ENCODE measurements around the gene SLC34A3.

Gene SLC34A3

GRCh38 chr9:137198051-137198901 lies 32.4 kb upstream of the SLC34A3 start:
- Histone ChIP-seq H3K4me3 (ENCODE audit: low read depth, low read length) (no peak overlapping the region), H3K36me3 (ENCODE audit: control insufficient read depth, insufficient read depth, low read length) (no peaks in the 10 kb centered on the region), H3K4me1 (ENCODE audit: control insufficient read depth, insufficient read depth, low read length) (peaks cover 10% of the 10 kb centered on the region; the same call in 1 of the 2 replicates), H3K27ac (ENCODE audit: low read depth, low read length) (no peak overlapping the region), H3K27me3 (ENCODE audit: control insufficient read depth, insufficient read depth, low read length) (no peaks in the 10 kb centered on the region), H3K9me3 (ENCODE audit: control insufficient read depth, insufficient read depth, low read length) (no peaks in the 10 kb centered on the region), H3K9ac (ENCODE audit: low read depth, low read length) (no peak overlapping the region)

GRCh38 chr9:137198902-137199283 lies 31.8 kb upstream of the SLC34A3 start:
- no peaks in the 10 kb centered on the region for H3K27me3 ChIP-seq (ENCODE audit: control insufficient read depth, insufficient read depth, low read length)
- H3K4me3 ChIP-seq (ENCODE audit: low read depth, low read length): peak overlapping the region; percentile 50; the same call in 1 of the 2 replicates
- H3K9me3 ChIP-seq (ENCODE audit: control insufficient read depth, insufficient read depth, low read length): no peaks in the 10 kb centered on the region
- H3K4me1 ChIP-seq (ENCODE audit: control insufficient read depth, insufficient read depth, low read length): peaks cover 10% of the 10 kb centered on the region; the same call in 1 of the 2 replicates
- H3K9ac ChIP-seq (ENCODE audit: low read depth, low read length): no peak overlapping the region
- H3K27ac ChIP-seq (ENCODE audit: low read depth, low read length): no peak overlapping the region
- H3K36me3 ChIP-seq (ENCODE audit: control insufficient read depth, insufficient read depth, low read length): no peaks in the 10 kb centered on the region

- H3K4me1 ChIP-seq (ENCODE audit: control insufficient read depth, insufficient read depth, low read length): peaks cover 14% of the 10 kb centered on the region; the same call in 1 of the 2 replicates
- no peaks in the 10 kb centered on the region for H3K9me3 ChIP-seq (ENCODE audit: control insufficient read depth, insufficient read depth, low read length)
- no peaks in the 10 kb centered on the region for H3K36me3 ChIP-seq (ENCODE audit: control insufficient read depth, insufficient read depth, low read length)
- no peaks in the 10 kb centered on the region for H3K27me3 ChIP-seq (ENCODE audit: control insufficient read depth, insufficient read depth, low read length)
- H3K27ac ChIP-seq (ENCODE audit: low read depth, low read length): no peak overlapping the region
- H3K4me3 ChIP-seq (ENCODE audit: low read depth, low read length): peak overlapping the region; percentile 50
- H3K9ac ChIP-seq (ENCODE audit: low read depth, low read length): no peak overlapping the region
These were observed 31.1 kb upstream of the SLC34A3 start for GRCh38 chr9:137199411-137200121.

GRCh38 chr9:137200311-137201204 lies 30.1 kb upstream of the SLC34A3 start, which contains the start of gene TPRN:
TPRN (minus strand) TSS chr9:137200741; CDS start chr9:137200711, 30 bp downstream.
- Histone ChIP-seq H3K9me3 (ENCODE audit: control insufficient read depth, insufficient read depth, low read length) (no peaks in the 10 kb centered on the region), H3K9ac (ENCODE audit: low read depth, low read length) (peak within 1 kb of the TSS; percentile 45), H3K27ac (ENCODE audit: low read depth, low read length) (peak within 1 kb of the TSS; percentile 59), H3K27me3 (ENCODE audit: control insufficient read depth, insufficient read depth, low read length) (no peaks in the 10 kb centered on the region), H3K4me3 (ENCODE audit: low read depth, low read length) (peak within 1 kb of the TSS; percentile 72), H3K4me1 (ENCODE audit: control insufficient read depth, insufficient read depth, low read length) (peaks cover 10% of the 10 kb centered on the region; the same call in 1 of the 2 replicates), H3K36me3 (ENCODE audit: control insufficient read depth, insufficient read depth, low read length) (no peaks in the 10 kb centered on the region)

GRCh38 chr9:137201205-137201868 lies 29.4 kb upstream of the SLC34A3 start:
- H3K4me3 ChIP-seq (ENCODE audit: low read depth, low read length): peak overlapping the region; percentile 72
- H3K9me3 ChIP-seq (ENCODE audit: control insufficient read depth, insufficient read depth, low read length): no peaks in the 10 kb centered on the region
- no peaks in the 10 kb centered on the region for H3K27me3 ChIP-seq (ENCODE audit: control insufficient read depth, insufficient read depth, low read length)
- H3K27ac ChIP-seq (ENCODE audit: low read depth, low read length): peak overlapping the region; percentile 57
- peaks cover 10% of the 10 kb centered on the region; the same call in 1 of the 2 replicates for H3K4me1 ChIP-seq (ENCODE audit: control insufficient read depth, insufficient read depth, low read length)
- peak overlapping the region; percentile 45 for H3K9ac ChIP-seq (ENCODE audit: low read depth, low read length)
- H3K36me3 ChIP-seq (ENCODE audit: control insufficient read depth, insufficient read depth, low read length): no peaks in the 10 kb centered on the region

GRCh38 chr9:137202966-137203365 lies 27.7 kb upstream of the SLC34A3 start:
- no peak overlapping the region for H3K4me3 ChIP-seq (ENCODE audit: low read depth, low read length)

GRCh38 chr9:137204731-137205125 lies 26.0 kb upstream of the SLC34A3 start:
- Histone ChIP-seq H3K36me3 (ENCODE audit: control insufficient read depth, insufficient read depth, low read length) (peaks cover 13% of the 10 kb centered on the region), H3K4me3 (ENCODE audit: low read depth, low read length) (peak overlapping the region; percentile 82), H3K27ac (ENCODE audit: low read depth, low read length) (no peak overlapping the region), H3K9me3 (ENCODE audit: control insufficient read depth, insufficient read depth, low read length) (no peaks in the 10 kb centered on the region), H3K9ac (ENCODE audit: low read depth, low read length) (peak overlapping the region; percentile 89), H3K27me3 (ENCODE audit: control insufficient read depth, insufficient read depth, low read length) (no peaks in the 10 kb centered on the region), H3K4me1 (ENCODE audit: control insufficient read depth, insufficient read depth, low read length) (peaks cover 10% of the 10 kb centered on the region; the same call in 1 of the 2 replicates)

More at GRCh38 chr9:137202966-137203365, 27.7 kb upstream of the SLC34A3 start:
- peaks cover 6% of the 10 kb centered on the region; the same call in 1 of the 2 replicates for H3K36me3 ChIP-seq (ENCODE audit: control insufficient read depth, insufficient read depth, low read length)
- H3K9me3 ChIP-seq (ENCODE audit: control insufficient read depth, insufficient read depth, low read length): no peaks in the 10 kb centered on the region
- no peak overlapping the region for H3K27ac ChIP-seq (ENCODE audit: low read depth, low read length)
- no peaks in the 10 kb centered on the region for H3K27me3 ChIP-seq (ENCODE audit: control insufficient read depth, insufficient read depth, low read length)
- H3K9ac ChIP-seq (ENCODE audit: low read depth, low read length): no peak overlapping the region
- H3K4me1 ChIP-seq (ENCODE audit: control insufficient read depth, insufficient read depth, low read length): peaks cover 10% of the 10 kb centered on the region; the same call in 1 of the 2 replicates

- H3K4me1 ChIP-seq (ENCODE audit: control insufficient read depth, insufficient read depth, low read length): peaks cover 10% of the 10 kb centered on the region; the same call in 1 of the 2 replicates
- H3K9ac ChIP-seq (ENCODE audit: low read depth, low read length): peak within 1 kb of the TSS; percentile 89
- H3K9me3 ChIP-seq (ENCODE audit: control insufficient read depth, insufficient read depth, low read length): no peaks in the 10 kb centered on the region
- peak within 1 kb of the TSS; percentile 82 for H3K4me3 ChIP-seq (ENCODE audit: low read depth, low read length)
- no peaks in the 10 kb centered on the region for H3K27me3 ChIP-seq (ENCODE audit: control insufficient read depth, insufficient read depth, low read length)
- H3K27ac ChIP-seq (ENCODE audit: low read depth, low read length): peak within 1 kb of the TSS; percentile 75
- peaks cover 16% of the 10 kb centered on the region for H3K36me3 ChIP-seq (ENCODE audit: control insufficient read depth, insufficient read depth, low read length)
These were observed 25.3 kb upstream of the SLC34A3 start, which contains the start of the genes NDOR1 and TMEM203 for GRCh38 chr9:137205126-137206069. NDOR1 (plus strand) TSS chr9:137205700; CDS start chr9:137205778, 78 bp downstream. TMEM203 (minus strand) TSS chr9:137205648; CDS start chr9:137205414, 234 bp downstream.

GRCh38 chr9:137206602-137207001 lies 24.1 kb upstream of the SLC34A3 start:
- H3K4me1 ChIP-seq (ENCODE audit: control insufficient read depth, insufficient read depth, low read length): peaks cover 5% of the 10 kb centered on the region; the same call in 1 of the 2 replicates
- H3K27ac ChIP-seq (ENCODE audit: low read depth, low read length): no peak overlapping the region
- no peaks in the 10 kb centered on the region for H3K9me3 ChIP-seq (ENCODE audit: control insufficient read depth, insufficient read depth, low read length)
- peaks cover 19% of the 10 kb centered on the region for H3K36me3 ChIP-seq (ENCODE audit: control insufficient read depth, insufficient read depth, low read length)
- H3K9ac ChIP-seq (ENCODE audit: low read depth, low read length): no peak overlapping the region
- H3K27me3 ChIP-seq (ENCODE audit: control insufficient read depth, insufficient read depth, low read length): no peaks in the 10 kb centered on the region
- peak overlapping the region; percentile 82 for H3K4me3 ChIP-seq (ENCODE audit: low read depth, low read length)
